ENCODE measurements around the gene THAP3. TPM values are rescaled to one million over a fixed set of nuclear protein-coding genes. Genes with fewer than 3 reads are reported as not detected.

THAP3 gene
- total and polyA plus RNA-seq, 2 donors (not counting 1 experiment from before 2014, with no cell fraction given): 20.2 to 30.4 TPM

DNA sequence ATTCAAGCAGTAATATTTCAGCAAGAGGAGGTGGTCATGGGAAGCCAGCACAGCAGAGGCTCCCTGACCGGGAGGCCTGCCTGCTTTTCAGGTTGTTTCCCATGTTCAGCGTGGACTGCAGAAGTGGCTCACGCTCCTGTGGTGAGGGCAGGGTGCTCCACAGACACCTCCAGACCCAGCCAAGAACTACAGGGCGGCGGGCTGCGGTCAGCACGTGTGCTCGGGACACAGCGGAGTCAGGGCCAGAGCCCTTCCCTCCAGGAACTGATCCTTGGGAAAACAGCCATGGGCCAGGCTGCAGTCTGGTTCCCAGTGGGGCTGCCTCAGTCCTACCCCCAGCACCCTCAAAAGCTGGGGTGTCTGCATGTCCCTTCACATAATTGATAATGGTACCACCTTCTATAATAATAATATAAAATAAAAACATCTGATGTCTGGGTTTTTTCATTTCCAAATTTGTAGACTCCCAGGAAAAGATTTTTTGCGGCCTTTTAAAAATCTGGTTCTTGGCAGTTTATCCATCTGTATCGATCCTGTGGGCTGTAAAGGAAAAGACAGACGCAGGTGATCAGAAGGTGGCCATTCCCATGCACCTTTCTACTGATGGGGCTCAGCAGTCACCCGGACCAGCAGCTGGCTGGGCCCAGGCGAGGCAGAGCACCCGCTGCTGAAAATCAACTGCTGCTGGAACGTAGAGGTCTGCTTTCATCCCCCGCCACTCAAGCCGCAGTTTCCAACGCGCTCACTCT lies 10.7 kb downstream of the THAP3 start:
- H3K4me3 ChIP-seq (ENCODE audit: control extremely low read depth in 1 of 5, extremely low read depth in 1 of 5, insufficient read depth in 1 of 5, low read depth in 2 of 5, low read length in 4 of 5): no peak overlapping the region
- H3K9me3 ChIP-seq (ENCODE audit: control extremely low read depth in 1 of 3, control insufficient read depth in 2 of 3, insufficient read depth in 1 of 3, low read length in 2 of 3): no peaks in the 10 kb centered on the region
- no peak overlapping the region for H2AFZ ChIP-seq (ENCODE audit: insufficient read depth, low read depth, low read length, poor library complexity, severe bottlenecking)
- no peak overlapping the region for H3K4me2 ChIP-seq (replicated peaks; ENCODE audit: low read depth, low read length, poor library complexity, severe bottlenecking)
- no peaks in the 10 kb centered on the region for H3K4me1 Mint-ChIP-seq
- no peaks in the 10 kb centered on the region for H3K4me1 ChIP-seq (ENCODE audit: control insufficient read depth in 2 of 2, insufficient read depth in 2 of 2, low read length in 2 of 2)
- H3K9me3 Mint-ChIP-seq (ENCODE audit: insufficient read depth): no peaks in the 10 kb centered on the region
- 97% methylated on average over 19 of the region's 20 CpGs for WGBS (ENCODE audit: insufficient coverage)
- ATAC-seq (ENCODE audit: low read depth) (no peak), DNase-seq (no peak)
- no peaks in the 10 kb centered on the region for H3K27me3 ChIP-seq (replicated peaks in 1 of 4; ENCODE audit: control extremely low read depth in 1 of 4, control insufficient read depth in 3 of 4, insufficient read depth in 4 of 4, low read length in 3 of 4)
- no peaks in the 10 kb centered on the region for H3K79me2 ChIP-seq (ENCODE audit: control insufficient read depth, insufficient read depth, low read length)
- peaks cover 4 to 52% of the 10 kb centered on the region in 2 experiments for H3K36me3 ChIP-seq (replicated peaks in 1 of 2; ENCODE audit: control extremely low read depth in 1 of 2, control insufficient read depth in 1 of 2, extremely low read depth in 1 of 2, insufficient read depth in 2 of 2, low read length in 1 of 2)
- TF ChIP-seq, protein P1, sequence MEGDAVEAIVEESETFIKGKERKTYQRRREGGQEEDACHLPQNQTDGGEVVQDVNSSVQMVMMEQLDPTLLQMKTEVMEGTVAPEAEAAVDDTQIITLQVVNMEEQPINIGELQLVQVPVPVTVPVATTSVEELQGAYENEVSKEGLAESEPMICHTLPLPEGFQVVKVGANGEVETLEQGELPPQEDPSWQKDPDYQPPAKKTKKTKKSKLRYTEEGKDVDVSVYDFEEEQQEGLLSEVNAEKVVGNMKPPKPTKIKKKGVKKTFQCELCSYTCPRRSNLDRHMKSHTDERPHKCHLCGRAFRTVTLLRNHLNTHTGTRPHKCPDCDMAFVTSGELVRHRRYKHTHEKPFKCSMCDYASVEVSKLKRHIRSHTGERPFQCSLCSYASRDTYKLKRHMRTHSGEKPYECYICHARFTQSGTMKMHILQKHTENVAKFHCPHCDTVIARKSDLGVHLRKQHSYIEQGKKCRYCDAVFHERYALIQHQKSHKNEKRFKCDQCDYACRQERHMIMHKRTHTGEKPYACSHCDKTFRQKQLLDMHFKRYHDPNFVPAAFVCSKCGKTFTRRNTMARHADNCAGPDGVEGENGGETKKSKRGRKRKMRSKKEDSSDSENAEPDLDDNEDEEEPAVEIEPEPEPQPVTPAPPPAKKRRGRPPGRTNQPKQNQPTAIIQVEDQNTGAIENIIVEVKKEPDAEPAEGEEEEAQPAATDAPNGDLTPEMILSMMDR (IDR thresholded peaks at IDR 0.05): no peak
- no peaks in the 10 kb centered on the region for H4K20me1 ChIP-seq (ENCODE audit: control insufficient read depth, insufficient read depth, low read length, poor library complexity, severe bottlenecking)
- POLR2A ChIA-PET: no interaction called here
- no peak overlapping the region for H3K27ac ChIP-seq (ENCODE audit: low read length in 2 of 2)
- no peak overlapping the region for H3K4me3 Mint-ChIP-seq
- CTCF ChIA-PET: interaction anchor here (0.9 to 2.2 kb wide), 5 partner anchors 10 to 152 kb away, joined by 3 to 7 read pairs (median 4); partner anchors contain the start of genes NOL9 and TAS1R1
- H3K9ac ChIP-seq (ENCODE audit: low read length): no peak overlapping the region
- H3K27me3 Mint-ChIP-seq: no peaks in the 10 kb centered on the region
- H3K27ac Mint-ChIP-seq: no peak overlapping the region
- intact Hi-C loops (cut with micrococcal nuclease): no loop called here

DNA sequence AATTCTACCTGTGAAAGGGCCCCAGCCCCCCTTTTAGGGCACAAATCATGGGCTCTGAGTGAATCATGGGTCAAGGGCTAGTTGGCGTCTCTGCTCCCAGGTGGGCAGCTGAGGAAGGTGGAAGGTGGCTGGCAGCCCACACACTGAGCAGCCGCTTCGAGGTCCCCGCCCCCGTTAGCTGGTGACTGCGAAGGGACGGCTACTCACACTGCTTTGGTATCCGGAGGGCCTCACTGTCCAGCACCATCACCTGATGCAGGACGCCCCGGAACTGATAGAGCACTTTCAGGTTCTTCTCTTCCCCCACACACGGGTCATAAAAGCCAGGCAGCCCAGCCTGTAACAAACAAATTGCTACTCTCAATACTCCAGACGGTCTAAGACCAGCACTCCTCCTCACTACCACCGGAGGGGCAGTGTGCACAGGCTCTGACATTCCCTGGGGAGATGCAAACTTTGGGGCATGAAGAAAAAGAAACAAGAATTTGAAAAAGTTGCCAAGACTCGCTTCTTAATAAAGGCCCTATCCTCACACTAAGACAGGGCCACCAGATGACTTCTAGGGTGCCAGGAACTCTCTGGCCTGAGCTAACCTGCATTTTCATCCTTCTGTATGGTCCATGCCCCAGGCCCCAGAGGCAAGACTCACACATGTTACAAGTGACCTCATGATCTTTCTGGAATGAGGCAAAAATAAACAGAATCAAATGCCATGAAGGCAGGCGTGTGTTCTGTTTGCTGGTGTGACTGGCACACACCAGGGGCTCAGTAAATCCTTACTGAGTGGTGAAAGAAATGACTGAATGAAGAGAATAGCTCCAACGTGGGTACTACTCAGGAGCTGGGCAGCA lies 11.5 kb downstream of the THAP3 start:
- H3K36me3 ChIP-seq (replicated peaks in 1 of 2; ENCODE audit: control extremely low read depth in 1 of 2, control insufficient read depth in 1 of 2, extremely low read depth in 1 of 2, insufficient read depth in 2 of 2, low read length in 1 of 2): peaks cover 4 to 51% of the 10 kb centered on the region in 2 experiments
- H3K27ac Mint-ChIP-seq: no peak overlapping the region
- intact Hi-C loops (cut with micrococcal nuclease): no loop called here

More for the DNA sequence above, 11.5 kb downstream of the THAP3 start:
- peak; percentile 41 for ATAC-seq (ENCODE audit: low read depth)
- Histone ChIP-seq H3K79me2 (ENCODE audit: control insufficient read depth, insufficient read depth, low read length) (no peaks in the 10 kb centered on the region), H4K20me1 (ENCODE audit: control insufficient read depth, insufficient read depth, low read length, poor library complexity, severe bottlenecking) (no peaks in the 10 kb centered on the region), H3K4me1 (ENCODE audit: control insufficient read depth in 2 of 2, insufficient read depth in 2 of 2, low read length in 2 of 2) (no peaks in the 10 kb centered on the region), H3K9ac (ENCODE audit: low read length) (no peak overlapping the region), H2AFZ (ENCODE audit: insufficient read depth, low read depth, low read length, poor library complexity, severe bottlenecking) (no peak overlapping the region), H3K27ac (ENCODE audit: low read length in 2 of 2) (no peak overlapping the region), H3K4me3 (ENCODE audit: control extremely low read depth in 1 of 5, extremely low read depth in 1 of 5, insufficient read depth in 1 of 5, low read depth in 2 of 5, low read length in 4 of 5) (no peak overlapping the region), H3K9me3 (ENCODE audit: control extremely low read depth in 1 of 3, control insufficient read depth in 2 of 3, insufficient read depth in 1 of 3, low read length in 2 of 3) (no peaks in the 10 kb centered on the region), H3K27me3 (replicated peaks in 1 of 4; ENCODE audit: control extremely low read depth in 1 of 4, control insufficient read depth in 3 of 4, insufficient read depth in 4 of 4, low read length in 3 of 4) (no peaks in the 10 kb centered on the region), H3K4me2 (replicated peaks; ENCODE audit: low read depth, low read length, poor library complexity, severe bottlenecking) (no peak overlapping the region)
- no peak overlapping the region for H3K4me3 Mint-ChIP-seq
- TF ChIP-seq, protein P1 (IDR thresholded peaks at IDR 0.05): no peak
- no peak for TF ChIP-seq EZH2 (IDR thresholded peaks at IDR 0.05; ENCODE audit: borderline replicate concordance, insufficient read depth, low read depth, low read length, poor library complexity, severe bottlenecking)
- ChIA-PET POLR2A (no interaction called here), CTCF (interaction anchor here (1.4 kb wide), 1 partner anchor 31 kb away, joined by 4 read pairs; no protein-coding TSS in a partner anchor)
- H3K27me3 Mint-ChIP-seq: no peaks in the 10 kb centered on the region
- H3K9me3 Mint-ChIP-seq (ENCODE audit: insufficient read depth): no peaks in the 10 kb centered on the region
- 92% methylated on average over 13 of the region's 16 CpGs for whole genome bisulfite sequencing (ENCODE audit: insufficient coverage)
- H3K4me1 Mint-ChIP-seq: no peaks in the 10 kb centered on the region
- no peak for DNase-seq
